H1 (cell line): ENCODE results near the gene IGSF9.

ENCODE experiments used
- CTCF ChIP-seq, 3 experiments: IDR thresholded peaks; 1 replicate in 2 of 3; 2 replicates in 1 of 3; pipeline versions ENCODE4 v1.5.1 to v1.6.1; 2011; ENCODE audit warnings: low read length in 3 of 3, mild to moderate bottlenecking in 3 of 3, inconsistent platforms in 2 of 3, low read depth in 1 of 3, moderate library complexity in 1 of 3; ENCODE audit not compliant: insufficient read depth in 1 of 3; ENCODE audit errors: control extremely low read depth in 1 of 3
- E2F6 ChIP-seq: IDR thresholded peaks from 2 replicates; pipeline ENCODE4 v1.6.1; 2012; ENCODE audit warnings: inconsistent platforms
- JUND ChIP-seq: IDR thresholded peaks from 2 replicates; pipeline ENCODE4 v1.6.1; 2011; ENCODE audit warnings: mild to moderate bottlenecking, improper control_type of control experiment, low read length
- KDM4A ChIP-seq: IDR thresholded peaks from one replicate; pipeline ENCODE4 v1.7.1; 2012; ENCODE audit warnings: low read depth, mild to moderate bottlenecking, moderate library complexity, low read length, inconsistent platforms; ENCODE audit not compliant: severe bottlenecking
- RXRA ChIP-seq: IDR thresholded peaks from 2 replicates; pipeline ENCODE4 v1.6.1; 2011; ENCODE audit warnings: low read depth, mild to moderate bottlenecking, low read length, moderate library complexity; ENCODE audit not compliant: insufficient read depth

DNA sequence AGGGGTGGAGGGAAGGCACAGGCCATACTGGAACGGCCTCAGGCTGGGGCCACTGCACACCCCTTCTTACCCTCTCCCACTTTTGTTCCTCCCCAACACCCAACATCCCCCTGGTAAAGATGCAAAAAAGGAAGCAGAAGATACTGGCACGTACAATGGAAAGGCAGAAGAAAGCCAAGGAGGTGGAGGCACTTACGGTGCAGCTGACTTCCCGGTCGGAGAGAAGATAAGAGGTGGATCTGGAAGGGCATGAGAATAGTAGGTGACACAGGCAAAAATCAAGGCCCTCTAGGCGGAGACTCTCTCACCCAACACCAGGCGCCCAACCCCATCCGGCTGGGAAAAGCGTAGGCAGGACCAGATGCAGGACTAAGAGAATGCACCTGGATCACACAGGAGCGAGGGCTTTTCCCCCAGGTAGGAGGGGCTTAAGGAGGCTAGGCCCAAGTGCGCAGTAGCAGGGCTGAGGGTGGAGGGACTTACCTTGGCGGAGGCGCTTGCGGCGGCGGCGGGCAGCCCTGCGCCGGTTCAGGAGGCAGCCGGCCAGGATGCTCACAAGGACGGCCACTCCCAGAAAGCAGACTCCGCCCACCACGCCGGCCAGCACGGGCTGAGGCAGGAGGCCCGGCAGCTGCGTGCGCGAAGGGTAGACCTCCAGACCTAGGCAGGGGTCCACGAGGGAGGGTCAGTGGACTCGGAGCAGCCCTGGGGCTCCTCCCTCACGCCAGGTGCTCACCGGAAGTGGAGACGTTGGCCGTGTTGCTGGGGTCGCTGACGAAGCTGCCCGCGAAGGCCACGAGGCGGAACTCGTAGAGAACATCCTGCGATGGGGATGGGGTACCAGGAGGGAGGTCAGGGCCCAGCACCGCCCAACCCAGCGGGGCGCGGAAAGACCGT, 16.0 kb downstream of the IGSF9 start:
- no peak for TF ChIP-seq E2F6
- no peak for TF ChIP-seq RXRA
- no peak for TF ChIP-seq JUND
- TF ChIP-seq CTCF (IDR thresholded peaks at IDR 0.05; ENCODE audit: control extremely low read depth in 1 of 3, insufficient read depth in 1 of 3, low read depth in 1 of 3, low read length in 3 of 3) = no peak
- TF ChIP-seq KDM4A = no peak
